ENCODE measurements around the gene ATF3. TPM values are rescaled to one million over a fixed set of nuclear protein-coding genes. Genes with fewer than 3 reads are reported as not detected.
"Not testable (repeated sequence)": the region's sequence is repeated elsewhere in the genome, so short reads cannot be mapped to it uniquely, and the experiment has no call there.

The ATF3 gene
- total RNA-seq, 2 donors from 2014 or later, result 52.5 to 58.2 TPM

DNA sequence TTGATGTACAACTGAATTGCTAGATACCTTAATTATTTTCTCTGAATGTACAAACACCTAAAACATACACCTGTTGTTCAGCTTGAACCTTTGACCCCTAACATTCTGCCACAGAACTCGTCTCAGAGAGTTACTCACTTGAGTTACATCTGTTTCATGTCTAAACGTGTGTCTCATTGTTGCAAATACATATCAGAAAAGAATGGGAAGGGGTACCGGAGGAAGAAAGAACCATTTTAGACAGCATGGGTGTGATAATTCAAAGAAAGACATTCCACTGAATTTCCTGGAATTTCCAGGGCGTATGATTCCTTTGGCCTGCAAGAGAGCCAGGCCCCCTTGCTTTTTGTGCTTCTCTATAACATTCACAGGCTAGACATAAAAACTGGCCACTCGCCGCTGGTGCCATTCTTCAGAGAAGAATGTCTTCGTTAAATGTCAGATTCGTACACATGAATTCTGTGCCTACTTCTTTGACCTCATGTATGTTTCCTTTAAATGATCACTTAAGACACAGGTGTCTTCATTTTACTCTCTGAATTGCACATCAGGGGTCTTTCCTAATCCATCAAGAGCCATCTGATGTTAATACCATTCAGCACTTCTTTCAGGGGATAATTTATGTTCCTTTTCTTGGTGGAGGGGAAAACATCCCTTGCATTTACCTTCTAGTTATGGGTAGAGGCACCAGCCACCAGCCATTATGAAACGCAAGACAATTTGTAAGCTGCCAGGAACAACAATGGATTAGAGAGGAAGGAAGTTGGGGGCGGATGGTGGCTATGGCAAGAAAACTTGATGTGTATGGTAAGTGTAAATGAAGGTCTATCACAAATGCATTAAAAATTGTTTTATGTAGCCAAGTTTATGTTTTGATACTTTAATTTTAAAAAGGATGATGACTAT lies 12.7 kb downstream of the ATF3 start:
- DNase-seq, result no peak
- ATAC-seq, result no peak
- intact Hi-C loops (cut with DNase I, micrococcal nuclease), result no loop called here

GRCh38 chr1:212621949-212622305 lies 13.4 kb downstream of the ATF3 start:
- ATAC-seq (no peak), DNase-seq (no peak)
- intact Hi-C loops (cut with DNase I, micrococcal nuclease), result no loop called here

- DNase-seq (no peak), ATAC-seq (no peak)
- intact Hi-C loops (cut with DNase I, micrococcal nuclease), result no loop called here
These were observed 13.9 kb downstream of the ATF3 start for GRCh38 chr1:212622467-212622866.

GRCh38 chr1:212622906-212623305 lies 14.3 kb downstream of the ATF3 start:
- ATAC-seq, result no peak
- no peak for DNase-seq
- intact Hi-C loops (cut with DNase I, micrococcal nuclease), result no loop called here

- no peak for ATAC-seq
- intact Hi-C loops (cut with DNase I, micrococcal nuclease), result no loop called here
- no peak for DNase-seq
These were observed 15.0 kb downstream of the ATF3 start for GRCh38 chr1:212623603-212624002.

DNA sequence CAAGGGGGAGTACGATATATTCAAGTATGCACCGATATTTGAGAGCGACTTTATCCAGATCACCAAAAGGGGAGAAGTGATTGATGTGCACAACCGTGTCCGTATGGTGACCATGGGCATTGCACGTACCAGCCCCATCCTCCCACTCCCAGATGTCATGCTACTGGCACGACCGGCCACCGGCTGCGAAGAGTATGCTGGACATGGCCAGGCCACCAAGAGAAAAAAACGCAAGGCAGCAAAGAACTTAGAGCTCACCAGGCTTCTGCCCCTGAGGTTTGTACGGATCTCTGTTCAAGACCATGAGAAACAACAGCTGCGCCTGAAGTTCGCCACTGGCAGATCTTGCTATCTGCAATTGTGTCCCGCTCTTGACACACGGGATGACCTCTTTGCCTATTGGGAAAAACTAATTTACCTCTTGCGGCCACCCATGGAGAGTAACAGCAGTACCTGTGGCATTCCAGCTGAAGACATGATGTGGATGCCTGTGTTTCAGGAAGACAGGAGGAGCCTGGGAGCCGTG lies 16.5 kb downstream of the ATF3 start:
- intact Hi-C loops (cut with DNase I, micrococcal nuclease), result no loop called here
- ATAC-seq (no peak), DNase-seq (no peak)

DNA sequence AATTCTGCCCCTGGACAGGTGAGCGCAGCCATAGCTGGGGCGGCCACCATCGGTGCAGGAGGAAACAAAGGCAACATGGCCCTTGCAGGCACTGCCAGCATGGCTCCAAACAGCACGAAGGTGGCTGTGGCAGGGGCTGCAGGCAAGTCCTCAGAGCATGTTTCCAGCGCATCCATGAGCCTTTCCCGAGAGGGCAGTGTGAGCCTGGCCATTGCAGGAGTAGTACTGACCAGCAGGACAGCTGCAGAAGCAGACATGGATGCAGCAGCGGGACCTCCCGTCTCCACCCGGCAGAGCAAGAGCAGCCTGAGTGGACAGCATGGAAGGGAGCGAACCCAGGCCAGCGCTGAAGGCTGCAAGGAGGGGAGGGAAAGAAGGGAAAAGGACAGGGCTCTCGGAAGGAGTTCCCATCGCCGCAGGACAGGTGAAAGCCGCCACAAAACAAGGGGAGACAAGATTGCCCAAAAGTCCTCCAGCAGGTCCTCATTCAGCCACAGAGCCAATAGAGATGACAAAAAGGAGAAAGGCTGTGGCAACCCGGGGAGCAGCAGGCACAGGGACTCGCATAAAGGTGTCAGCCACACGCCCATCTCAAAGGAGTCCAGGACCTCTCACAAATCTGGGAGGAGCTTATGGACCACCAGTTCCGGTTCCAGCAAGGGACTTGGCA lies 17.4 kb downstream of the ATF3 start:
- ATAC-seq (no peak), DNase-seq (no peak)
- intact Hi-C loops (cut with DNase I, micrococcal nuclease), result no loop called here

DNA sequence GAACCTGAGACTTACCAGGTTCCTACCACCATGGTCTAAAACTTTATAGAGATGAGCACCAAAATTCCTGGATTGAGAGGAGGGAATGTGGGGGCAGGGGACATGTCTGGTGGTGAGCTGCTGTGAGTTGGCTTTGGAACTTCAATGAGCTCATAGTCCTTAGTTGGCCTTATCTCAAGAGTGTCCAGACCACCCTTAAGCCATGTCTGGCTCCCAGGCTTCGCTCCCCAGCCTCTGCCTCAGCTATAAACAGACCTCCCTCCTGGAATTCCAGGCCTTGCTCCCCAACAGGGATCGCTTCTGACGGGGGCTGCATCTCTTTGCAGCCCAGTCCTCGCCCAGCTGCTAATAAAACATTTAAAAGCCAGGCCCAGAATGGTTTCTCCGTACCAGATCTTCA lies 19.5 kb downstream of the ATF3 start:
- DNase-seq (no peak), ATAC-seq (no peak)
- intact Hi-C loops (cut with DNase I, micrococcal nuclease), result no loop called here

DNA sequence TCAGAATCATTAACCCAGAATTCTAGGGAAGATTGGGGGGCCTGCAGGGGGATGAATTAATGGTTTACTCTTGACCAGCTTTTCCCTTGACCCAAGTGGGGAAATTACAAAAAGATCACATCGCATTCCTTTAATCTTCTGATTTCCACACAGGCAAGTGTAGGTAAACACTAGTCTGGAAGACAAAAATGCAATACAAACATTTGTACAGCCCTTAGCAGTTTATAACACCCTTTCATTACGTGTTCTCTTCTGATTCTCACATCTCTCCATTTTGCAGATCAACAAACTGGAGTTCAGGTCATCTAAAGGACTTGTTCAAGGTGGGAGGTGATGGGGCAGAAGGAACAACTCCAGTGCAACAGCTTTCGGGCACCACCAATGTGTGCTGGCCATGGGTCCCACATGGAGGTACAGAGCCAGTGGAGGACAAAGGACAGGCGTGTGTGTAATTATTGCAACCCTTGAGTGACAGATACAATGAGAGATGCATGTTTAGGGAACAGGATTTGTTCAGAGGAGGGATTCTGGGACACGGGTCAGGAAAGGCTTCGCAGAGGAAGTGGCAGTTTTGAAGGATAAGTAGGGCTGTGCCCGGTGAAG lies 20.4 kb downstream of the ATF3 start:
- DNase-seq (no peak), ATAC-seq (no peak)
- intact Hi-C loops (cut with DNase I, micrococcal nuclease), result no loop called here

DNA sequence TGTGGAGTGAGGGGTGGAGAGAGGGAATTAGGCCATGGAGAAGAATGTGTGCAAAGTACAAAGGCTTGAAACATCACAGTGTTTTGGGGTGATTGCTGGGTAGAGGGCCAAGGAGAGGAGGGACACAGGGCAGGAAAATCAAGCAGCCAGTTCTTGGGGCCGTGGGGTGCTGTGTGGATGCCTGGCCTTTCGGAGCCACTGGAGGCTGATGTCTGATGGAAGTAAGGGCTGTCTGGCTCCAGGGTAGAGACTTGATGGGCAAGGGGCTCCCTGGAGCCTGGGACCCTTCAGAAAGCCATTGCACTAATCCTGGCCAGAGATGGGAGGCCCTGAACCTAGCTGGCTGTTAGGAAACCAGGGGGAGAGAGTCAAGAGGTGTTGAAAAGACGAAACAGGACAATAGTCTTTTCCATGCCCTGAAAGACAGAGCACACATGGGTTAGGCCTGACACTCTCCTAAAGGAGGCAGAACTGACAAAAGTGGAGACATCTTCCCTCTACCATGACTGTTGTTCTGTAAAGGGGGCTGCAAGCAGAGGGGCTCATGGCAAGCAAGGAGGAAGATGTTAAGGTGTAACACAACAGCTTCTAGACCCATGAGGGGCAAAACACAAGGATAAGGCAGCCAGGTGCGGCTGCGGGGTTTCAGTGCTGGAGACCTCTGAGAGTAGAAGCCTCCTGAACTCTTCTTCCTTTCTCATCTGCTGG lies 21.0 kb downstream of the ATF3 start:
- no peak for ATAC-seq

DNA sequence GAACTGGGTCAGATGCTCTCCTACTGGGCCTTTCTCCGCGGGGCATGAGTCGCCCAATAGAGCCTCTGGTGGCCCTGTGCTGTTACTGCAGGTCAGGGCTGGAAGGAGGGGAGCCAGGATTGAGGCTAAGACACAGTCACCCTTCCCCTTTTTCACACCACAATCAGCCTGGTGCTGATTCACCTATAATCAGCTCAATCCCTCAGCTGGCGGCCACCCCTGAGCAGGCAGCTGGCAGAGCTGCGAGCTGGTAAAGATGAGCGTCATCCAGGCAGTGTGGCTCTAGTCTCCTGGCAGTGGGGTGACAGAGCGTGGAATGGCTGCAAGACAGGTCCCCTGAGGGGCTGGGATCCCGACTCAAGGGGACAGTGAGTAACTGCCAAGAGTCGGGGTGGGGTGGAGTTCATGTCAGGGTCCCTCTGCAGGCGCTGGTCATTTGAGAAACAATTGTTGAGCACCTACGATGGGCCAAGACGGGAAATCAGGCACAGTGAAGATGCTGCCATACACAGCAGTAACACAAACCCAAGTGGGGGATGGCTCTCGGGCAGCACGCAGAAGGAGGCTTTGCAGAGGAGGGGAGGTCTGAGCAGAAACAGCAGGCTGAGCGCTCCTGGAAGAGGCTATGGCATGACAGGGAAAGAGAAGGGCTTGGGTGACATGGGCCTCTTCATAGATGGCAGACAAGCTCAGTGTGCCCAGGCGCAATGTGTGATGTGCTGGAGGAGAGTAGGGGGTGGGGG lies 21.8 kb downstream of the ATF3 start:
- DNase-seq (peak; percentile 51 to 59), ATAC-seq (peak; percentile 87)
- intact Hi-C loops (cut with DNase I, micrococcal nuclease), result loop anchor here in 1 of 2 donors (5.0 kb wide), 1 partner anchor 153 kb away; no protein-coding TSS in a partner anchor

More for the DNA sequence above, 21.0 kb downstream of the ATF3 start:
- intact Hi-C loops (cut with DNase I, micrococcal nuclease), result loop anchor here in 1 of 2 donors (5.0 kb wide), 1 partner anchor 152 kb away; no protein-coding TSS in a partner anchor
- DNase-seq, result no peak

DNA sequence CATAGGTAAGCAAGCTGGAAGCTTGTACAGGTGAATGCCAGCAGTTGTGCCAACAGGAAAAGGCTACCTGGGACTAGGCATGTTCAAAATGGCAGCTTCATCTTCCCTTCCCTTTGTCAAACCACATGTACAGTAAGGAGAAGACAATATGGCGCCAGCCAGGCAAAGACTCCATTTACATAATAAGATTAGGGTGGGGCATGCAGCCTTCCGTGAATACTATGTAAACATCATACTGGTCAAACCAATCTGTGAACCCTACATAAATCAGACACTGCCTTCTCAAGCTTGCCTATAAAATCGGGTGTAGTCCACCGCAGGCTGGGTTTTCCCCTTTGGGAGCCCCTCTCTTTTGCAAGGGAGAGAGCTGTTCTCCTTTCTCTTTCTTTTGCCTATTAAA lies 24.6 kb downstream of the ATF3 start:
- DNase-seq (no peak), ATAC-seq (peak; percentile 81)
- intact Hi-C loops (cut with DNase I, micrococcal nuclease), result loop anchor here in 1 of 2 donors (5.0 kb wide), 1 partner anchor 156 kb away; no protein-coding TSS in a partner anchor

GRCh38 chr1:212634252-212634651 lies 25.7 kb downstream of the ATF3 start:
- DNase-seq (no peak), ATAC-seq (no peak)
- intact Hi-C loops (cut with DNase I, micrococcal nuclease), result loop anchor here in 1 of 2 donors (5.0 kb wide), 1 partner anchor 157 kb away; no protein-coding TSS in a partner anchor

- DNase-seq (no peak), ATAC-seq (no peak)
- intact Hi-C loops (cut with DNase I, micrococcal nuclease), result no loop called here
These were observed 26.6 kb downstream of the ATF3 start for GRCh38 chr1:212635141-212635631.

DNA sequence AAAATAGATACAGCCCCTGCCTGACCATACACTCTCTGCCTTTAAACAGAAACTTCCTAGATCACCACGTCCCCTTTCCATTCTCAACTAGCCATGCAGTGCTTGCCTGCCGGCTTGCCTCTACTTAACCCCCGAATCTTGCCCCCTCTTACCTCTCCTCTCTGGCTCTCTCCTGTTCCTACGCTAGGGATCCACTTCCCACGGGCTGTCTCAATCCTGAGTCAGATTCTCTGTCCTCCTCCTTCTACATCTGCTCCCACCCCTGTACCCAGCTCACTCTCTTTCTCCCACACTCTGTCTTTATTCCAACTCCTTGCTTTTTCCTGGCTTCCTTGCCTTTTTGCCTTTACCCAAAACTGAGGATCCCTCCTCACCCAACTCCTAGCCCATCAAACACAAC lies 29.3 kb downstream of the ATF3 start:
- intact Hi-C loops (cut with DNase I, micrococcal nuclease), result no loop called here
- no peak for DNase-seq
- no peak for ATAC-seq

DNA sequence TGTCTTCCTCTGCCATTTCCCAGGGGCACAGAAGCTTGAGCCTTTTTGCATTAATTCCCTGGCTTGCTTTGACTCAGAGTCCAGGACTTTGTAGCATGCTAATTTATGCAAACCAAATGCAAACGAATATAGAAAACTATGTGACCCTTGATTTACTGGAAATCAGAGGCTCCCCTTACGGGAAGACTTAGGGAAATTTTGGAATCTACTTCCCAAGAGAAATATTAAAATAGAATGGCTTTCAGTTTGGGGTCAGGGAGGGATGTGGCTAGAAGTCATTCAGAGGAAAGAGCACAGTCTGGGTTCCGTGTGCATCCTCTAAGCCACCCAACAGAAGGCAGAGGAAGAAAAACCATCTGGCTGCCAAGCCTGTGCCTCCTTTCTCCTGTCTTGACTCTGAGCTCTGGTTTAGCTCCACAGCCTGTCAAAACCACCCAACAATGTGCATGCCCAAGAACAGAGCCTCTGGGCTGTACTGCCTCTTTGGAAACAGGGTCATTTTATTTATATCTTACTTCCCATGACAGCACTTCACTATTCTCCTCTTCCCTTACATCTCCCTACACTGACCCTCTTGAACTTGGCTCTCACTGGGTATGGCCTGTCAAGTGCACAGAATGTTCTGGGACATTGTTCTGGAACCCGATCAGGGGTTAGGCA lies 30.1 kb downstream of the ATF3 start:
- peak in 1 of 2 donors; percentile 45 for DNase-seq
- intact Hi-C loops (cut with DNase I, micrococcal nuclease), result no loop called here
- no peak for ATAC-seq

DNA sequence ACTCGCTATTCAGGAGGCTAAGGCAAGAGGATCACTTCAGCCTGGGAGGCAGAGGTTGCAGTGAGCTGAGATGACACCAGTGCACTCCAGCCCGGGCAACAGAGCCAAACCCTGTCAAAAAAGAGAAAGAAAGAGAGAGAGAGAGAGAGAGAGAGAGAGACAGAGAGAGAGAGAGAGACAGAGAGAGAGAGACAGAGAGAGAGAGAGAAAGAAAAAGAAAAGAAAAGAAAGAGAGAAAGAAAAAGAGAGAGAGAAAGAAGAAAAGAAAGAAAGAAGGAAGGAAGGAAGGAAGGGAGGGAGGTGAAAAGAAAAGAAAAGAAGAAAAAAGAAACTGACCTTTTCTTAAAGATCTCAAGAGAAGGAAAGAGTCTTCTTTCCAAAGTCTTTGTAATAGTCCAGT lies 31.0 kb downstream of the ATF3 start:
- ATAC-seq; DNase-seq; intact Hi-C loops (cut with DNase I, micrococcal nuclease): not testable (repeated sequence)
